ENCODE results near the gene ZNF615. TPM values are rescaled to one million over a fixed set of nuclear protein-coding genes. Genes with fewer than 3 reads are reported as not detected.
A peak's percentile ranks its signal among the peaks of the same experiment; 100 is the strongest.
"Not testable (repeated sequence)": the region's sequence is repeated elsewhere in the genome, so short reads cannot be mapped to it uniquely, and the experiment has no call there.

The ZNF615 gene
- total RNA-seq, 3 donors from 2014 or later: 5.0 to 15.5 (median 6.3) TPM

DNA sequence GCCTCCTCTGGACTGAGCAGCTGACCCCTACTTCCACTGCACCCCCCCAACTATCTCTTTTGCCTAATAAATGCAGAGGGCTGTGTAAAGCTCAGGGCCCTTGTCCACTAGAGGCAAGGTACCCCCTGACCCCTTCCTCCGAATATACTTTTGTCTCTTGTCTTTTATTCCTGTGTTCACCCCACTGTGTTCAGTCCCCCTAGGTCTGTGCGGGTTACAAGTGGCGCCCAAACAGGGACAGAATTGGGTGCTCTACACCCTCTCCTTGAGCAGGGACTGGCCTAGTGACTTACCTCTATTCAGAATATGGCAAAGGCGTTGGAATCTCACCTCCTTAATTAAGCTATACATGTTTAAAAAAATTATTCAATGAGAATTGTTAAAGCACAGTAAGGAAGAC lies 36.4 kb downstream of the ZNF615 start:
- DNase-seq (peak in 1 of 3 donors; percentile 14), ATAC-seq (no peak)
- H3K4me1 ChIP-seq (ENCODE audit: low read depth): no peaks in the 10 kb centered on the region
- peaks cover 52% of the 10 kb centered on the region for H3K36me3 ChIP-seq (ENCODE audit: low read depth)
- intact Hi-C loops (cut with DNase I, micrococcal nuclease): no loop called here
- TF ChIP-seq, protein P1, sequence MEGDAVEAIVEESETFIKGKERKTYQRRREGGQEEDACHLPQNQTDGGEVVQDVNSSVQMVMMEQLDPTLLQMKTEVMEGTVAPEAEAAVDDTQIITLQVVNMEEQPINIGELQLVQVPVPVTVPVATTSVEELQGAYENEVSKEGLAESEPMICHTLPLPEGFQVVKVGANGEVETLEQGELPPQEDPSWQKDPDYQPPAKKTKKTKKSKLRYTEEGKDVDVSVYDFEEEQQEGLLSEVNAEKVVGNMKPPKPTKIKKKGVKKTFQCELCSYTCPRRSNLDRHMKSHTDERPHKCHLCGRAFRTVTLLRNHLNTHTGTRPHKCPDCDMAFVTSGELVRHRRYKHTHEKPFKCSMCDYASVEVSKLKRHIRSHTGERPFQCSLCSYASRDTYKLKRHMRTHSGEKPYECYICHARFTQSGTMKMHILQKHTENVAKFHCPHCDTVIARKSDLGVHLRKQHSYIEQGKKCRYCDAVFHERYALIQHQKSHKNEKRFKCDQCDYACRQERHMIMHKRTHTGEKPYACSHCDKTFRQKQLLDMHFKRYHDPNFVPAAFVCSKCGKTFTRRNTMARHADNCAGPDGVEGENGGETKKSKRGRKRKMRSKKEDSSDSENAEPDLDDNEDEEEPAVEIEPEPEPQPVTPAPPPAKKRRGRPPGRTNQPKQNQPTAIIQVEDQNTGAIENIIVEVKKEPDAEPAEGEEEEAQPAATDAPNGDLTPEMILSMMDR (IDR thresholded peaks at IDR 0.05): no peak
- peaks cover 99% of the 10 kb centered on the region for H3K9me3 ChIP-seq
- H3K4me3 ChIP-seq: no peak overlapping the region

DNA sequence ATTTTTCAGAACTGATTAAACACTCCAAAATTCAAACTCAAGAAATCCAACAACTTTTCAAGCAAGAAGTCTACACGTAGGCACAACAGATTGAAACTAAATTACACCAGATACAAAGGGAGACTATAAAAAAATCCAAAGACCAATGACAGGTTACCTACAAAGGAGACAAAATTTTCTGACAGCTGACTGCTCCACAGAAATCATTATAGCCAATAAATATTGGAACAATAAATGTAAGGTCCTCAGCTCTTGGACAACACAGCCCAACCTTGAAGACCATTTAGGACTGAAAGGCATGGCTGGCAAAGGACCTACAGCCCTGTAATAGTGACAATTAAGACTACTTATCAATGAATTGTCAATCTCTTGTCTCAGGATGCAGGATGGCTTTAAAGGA lies 37.3 kb downstream of the ZNF615 start:
- Histone ChIP-seq H3K36me3 (ENCODE audit: low read depth) (peaks cover 61% of the 10 kb centered on the region), H3K4me1 (ENCODE audit: low read depth) (no peaks in the 10 kb centered on the region), H3K4me3 (no peak overlapping the region), H3K9me3 (peaks cover 99% of the 10 kb centered on the region)
- no peak for ATAC-seq
- DNase-seq: no peak
- intact Hi-C loops (cut with DNase I, micrococcal nuclease): no loop called here
- TF ChIP-seq, protein P1 (IDR thresholded peaks at IDR 0.05): no peak

DNA sequence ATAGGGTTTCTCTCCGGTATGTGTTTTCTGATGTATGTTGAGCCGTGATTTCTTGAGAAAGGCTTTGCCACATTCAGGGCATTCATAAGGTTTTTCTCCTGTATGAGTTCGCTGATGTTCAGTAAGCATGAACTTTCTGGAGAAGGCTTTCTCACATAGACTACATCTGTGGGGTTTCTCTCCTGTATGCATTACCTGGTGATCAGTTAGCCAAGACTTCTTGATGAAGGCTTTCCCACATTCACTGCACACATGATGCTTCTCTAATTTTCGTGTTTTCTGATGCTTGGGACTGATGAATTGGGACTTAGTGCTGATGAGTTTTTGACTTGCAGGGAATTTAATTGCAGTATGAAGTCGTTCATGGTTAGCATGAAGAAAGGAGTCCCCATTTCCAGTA lies 42.4 kb downstream of the ZNF615 start:
- DNase-seq (no peak), ATAC-seq (no peak)
- intact Hi-C loops (cut with DNase I, micrococcal nuclease): no loop called here
- Histone ChIP-seq H3K9me3 (peaks cover 97% of the 10 kb centered on the region), H3K4me1 (ENCODE audit: low read depth) (no peaks in the 10 kb centered on the region), H3K36me3 (ENCODE audit: low read depth) (peaks cover 40% of the 10 kb centered on the region), H3K4me3 (no peak overlapping the region)
- TF ChIP-seq, protein P1 (IDR thresholded peaks at IDR 0.05): no peak

DNA sequence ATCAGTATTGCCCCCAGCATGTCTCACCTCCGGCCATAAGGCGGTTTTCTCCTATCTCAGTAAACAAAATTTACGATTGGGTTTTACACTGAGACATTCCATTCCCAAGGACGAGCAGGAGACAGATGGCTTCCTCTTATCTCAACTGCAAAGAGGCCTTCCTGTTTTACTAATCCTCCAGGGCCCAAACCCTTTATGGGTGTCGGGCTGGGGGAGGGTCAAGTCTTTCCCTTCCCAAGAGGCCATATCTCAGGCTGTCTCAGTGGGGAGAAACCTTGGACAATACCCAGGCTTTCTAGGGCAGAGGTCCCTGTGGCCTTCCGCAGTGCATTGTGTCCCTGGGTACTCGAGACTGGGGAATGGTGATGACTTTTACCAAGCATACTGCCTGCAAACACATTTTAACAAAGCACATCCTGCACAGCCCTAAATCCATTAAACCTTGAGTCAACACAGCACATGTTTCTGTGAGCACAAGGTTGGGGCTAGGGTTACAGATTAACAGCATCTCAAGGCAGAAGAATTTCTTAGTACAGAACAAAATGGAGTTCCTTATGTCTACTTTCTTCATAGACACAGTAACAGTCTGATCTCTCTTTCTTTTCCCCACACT lies 47.3 kb downstream of the ZNF615 start:
- H3K36me3 ChIP-seq (ENCODE audit: low read depth); ATAC-seq; intact Hi-C loops (cut with DNase I, micrococcal nuclease); H3K4me1 ChIP-seq (ENCODE audit: low read depth); H3K4me3 ChIP-seq: not testable (repeated sequence)
- peaks cover 96% of the 10 kb centered on the region for H3K9me3 ChIP-seq
- DNase-seq: peak in 2 of 3 donors; percentile 6 to 34

DNA sequence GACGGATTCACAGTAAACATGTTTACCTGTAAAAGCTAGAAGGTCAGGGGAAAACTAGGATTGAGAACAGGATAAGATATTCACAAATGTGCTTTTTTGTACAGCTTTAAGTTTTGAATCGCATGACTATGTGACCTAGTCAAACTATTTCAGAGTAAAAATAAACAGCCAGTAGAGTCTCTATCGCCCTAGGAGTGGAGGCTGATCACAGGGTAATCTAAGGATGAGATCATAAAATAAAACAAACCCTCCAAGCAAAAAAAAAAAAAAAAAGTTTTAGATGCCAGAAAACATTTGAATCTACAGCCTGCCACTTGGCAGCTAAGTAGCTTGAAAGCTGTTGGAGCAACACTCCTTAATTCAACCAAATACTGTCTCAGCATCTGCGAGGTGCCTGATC lies 48.2 kb downstream of the ZNF615 start:
- DNase-seq: no peak
- intact Hi-C loops (cut with DNase I, micrococcal nuclease): no loop called here
- Histone ChIP-seq H3K36me3 (ENCODE audit: low read depth) (no peaks in the 10 kb centered on the region), H3K9me3 (peaks cover 96% of the 10 kb centered on the region), H3K4me3 (no peak overlapping the region), H3K4me1 (ENCODE audit: low read depth) (no peaks in the 10 kb centered on the region)
- no peak for ATAC-seq
- TF ChIP-seq, protein P1 (IDR thresholded peaks at IDR 0.05): no peak

DNA sequence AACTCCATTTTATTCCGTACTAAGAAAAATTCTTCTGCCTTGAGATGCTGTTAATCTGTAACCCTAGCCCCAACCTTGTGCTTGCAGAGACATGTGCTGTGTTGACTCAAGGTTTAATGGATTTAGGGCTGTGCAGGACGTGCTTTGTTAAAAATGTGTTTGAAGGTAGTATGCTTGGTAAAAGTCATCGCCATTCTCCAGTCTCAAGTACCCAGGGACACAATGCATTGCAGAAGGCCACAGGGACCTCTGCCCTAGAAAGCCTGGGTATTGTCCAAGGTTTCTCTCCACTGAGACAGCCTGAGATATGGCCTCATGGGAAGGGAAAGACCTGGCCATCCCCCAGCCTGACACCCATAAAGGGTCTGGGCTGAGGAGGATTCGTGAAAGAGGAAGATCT lies 50.2 kb downstream of the ZNF615 start:
- intact Hi-C loops (cut with DNase I, micrococcal nuclease); H3K36me3 ChIP-seq (ENCODE audit: low read depth); H3K4me3 ChIP-seq; DNase-seq; ATAC-seq; H3K4me1 ChIP-seq (ENCODE audit: low read depth): not testable (repeated sequence)
- peaks cover 88% of the 10 kb centered on the region for H3K9me3 ChIP-seq

DNA sequence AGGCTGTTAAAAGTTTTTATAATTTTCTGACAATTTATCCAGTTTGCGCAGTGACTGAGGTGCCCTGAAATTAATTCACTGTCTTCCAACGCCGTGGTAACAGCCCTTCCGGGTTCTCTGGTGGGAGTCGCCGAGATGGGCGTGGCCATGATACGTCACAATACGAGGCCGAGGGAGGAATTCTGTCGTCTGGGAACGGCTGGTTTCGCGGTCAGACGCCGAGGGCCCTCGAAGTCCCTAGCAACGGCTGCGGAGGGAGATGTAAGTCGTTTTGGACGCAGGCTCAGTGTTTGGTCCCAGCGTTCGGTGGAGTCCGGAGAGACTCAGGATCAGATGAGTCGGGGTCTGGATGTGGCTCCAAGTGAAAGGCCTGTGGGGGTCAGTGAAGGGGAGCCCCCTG lies 59.0 kb downstream of the ZNF615 start:
- TF ChIP-seq, protein P1 (IDR thresholded peaks at IDR 0.05): no peak
- intact Hi-C loops (cut with DNase I, micrococcal nuclease): no loop called here
- Histone ChIP-seq H3K36me3 (ENCODE audit: low read depth) (peaks cover 9% of the 10 kb centered on the region), H3K9me3 (peaks cover 90% of the 10 kb centered on the region), H3K4me1 (ENCODE audit: low read depth) (no peaks in the 10 kb centered on the region), H3K4me3 (no peak overlapping the region)
- ATAC-seq (no peak), DNase-seq (no peak)
